IPS-18a (cell line): ENCODE measurements around the gene COL4A2.

Experiments
- H3K27ac ChIP-seq: one replicate; pipeline ENCODE4 v1.5.1; 2013; ENCODE audit warnings: low read length
- H3K27me3 ChIP-seq: one replicate; pipeline ENCODE4 v1.6.1; 2013; ENCODE audit warnings: mild to moderate bottlenecking, low read length; ENCODE audit not compliant: control insufficient read depth, insufficient read depth
- H3K36me3 ChIP-seq: one replicate; pipeline ENCODE4 v1.6.1; 2013; ENCODE audit warnings: low read depth, low read length; ENCODE audit not compliant: control insufficient read depth
- H3K4me1 ChIP-seq: one replicate; pipeline ENCODE4 v1.6.1; 2013; ENCODE audit warnings: low read depth, low read length; ENCODE audit not compliant: control insufficient read depth
- H3K4me3 ChIP-seq: one replicate; pipeline ENCODE4 v1.5.1; 2013; ENCODE audit warnings: low read length
- H3K9ac ChIP-seq: one replicate; pipeline ENCODE4 v1.6.1; 2013; ENCODE audit warnings: mild to moderate bottlenecking, low read length, moderate library complexity
- H3K9me3 ChIP-seq: one replicate; pipeline ENCODE4 v1.6.1; 2013; ENCODE audit warnings: low read depth, low read length; ENCODE audit not compliant: control insufficient read depth

Gene COL4A2

GRCh38 chr13:110546926-110547325 is 239.8 kb downstream of the COL4A2 start:
- Histone ChIP-seq H3K4me3 (no peak overlapping the region), H3K9ac (no peak overlapping the region), H3K27me3 (no peaks in the 10 kb centered on the region), H3K4me1 (no peaks in the 10 kb centered on the region), H3K27ac (no peak overlapping the region), H3K9me3 (no peaks in the 10 kb centered on the region), H3K36me3 (no peaks in the 10 kb centered on the region)

DNA sequence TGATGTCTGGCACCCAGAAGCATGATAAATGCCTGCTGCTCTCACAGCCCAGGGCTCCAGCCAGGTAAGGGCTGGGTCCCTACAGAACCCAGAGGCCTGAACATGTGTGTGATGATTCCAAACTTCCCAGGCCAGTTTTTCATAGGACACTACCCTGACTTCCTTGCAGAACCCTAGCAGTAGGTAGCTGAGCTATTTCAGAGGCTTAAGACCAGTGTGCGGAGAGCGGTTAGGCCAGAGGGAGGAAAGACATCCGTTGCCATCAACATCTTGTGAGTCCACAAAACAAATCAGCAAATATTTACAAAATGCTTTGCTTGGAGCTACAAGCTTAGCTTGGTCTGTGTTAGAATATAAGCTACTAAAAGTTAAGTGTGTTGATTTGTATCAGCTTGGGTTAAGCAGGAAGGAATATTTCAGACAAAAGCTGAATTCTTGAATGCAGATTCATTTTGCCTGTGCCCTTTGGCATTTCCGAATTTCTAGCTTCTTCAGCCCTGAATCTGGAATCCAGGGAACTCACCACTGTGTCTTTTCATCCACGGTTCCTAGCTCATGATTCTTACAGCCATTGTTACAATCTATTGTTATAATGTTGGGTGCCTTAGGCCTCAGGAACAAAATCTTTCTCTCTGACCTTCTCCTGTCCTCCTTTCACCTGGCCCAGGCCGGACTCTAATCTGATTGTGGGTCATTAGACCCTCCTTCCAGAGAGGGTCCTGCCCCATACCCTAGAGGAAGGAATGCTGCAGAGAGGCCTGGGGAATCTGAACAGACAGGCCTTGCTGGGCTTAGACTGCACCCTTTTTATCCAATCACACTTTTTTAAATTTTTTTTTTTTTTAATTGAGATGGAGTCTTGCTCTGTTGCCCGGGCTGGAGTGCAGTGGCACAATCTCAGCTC is 242.1 kb downstream of the COL4A2 start:
- no peaks in the 10 kb centered on the region for H3K4me1 ChIP-seq
- no peak overlapping the region for H3K27ac ChIP-seq
- H3K36me3 ChIP-seq = no peaks in the 10 kb centered on the region
- no peaks in the 10 kb centered on the region for H3K27me3 ChIP-seq
- H3K4me3 ChIP-seq = no peak overlapping the region
- H3K9me3 ChIP-seq = no peaks in the 10 kb centered on the region
- no peak overlapping the region for H3K9ac ChIP-seq

DNA sequence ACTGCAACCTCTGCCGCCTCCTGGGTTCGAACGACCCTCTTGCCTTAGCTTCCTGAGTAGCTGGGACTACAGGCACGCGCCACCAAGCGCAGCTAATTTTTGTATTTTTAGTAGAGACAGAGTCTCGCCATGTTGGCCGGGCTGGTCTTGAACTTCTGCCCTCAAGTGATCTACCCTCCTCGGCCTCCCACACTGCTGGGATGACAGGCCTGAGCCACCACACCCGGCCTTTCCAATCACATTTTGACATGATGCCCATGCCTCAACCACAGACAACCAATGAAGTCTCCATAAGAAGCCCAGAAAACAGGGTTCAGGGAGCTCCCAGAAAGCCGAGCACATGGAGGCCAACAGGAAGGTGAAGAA is 242.7 kb downstream of the COL4A2 start:
- H3K27ac ChIP-seq = no peak overlapping the region

DNA sequence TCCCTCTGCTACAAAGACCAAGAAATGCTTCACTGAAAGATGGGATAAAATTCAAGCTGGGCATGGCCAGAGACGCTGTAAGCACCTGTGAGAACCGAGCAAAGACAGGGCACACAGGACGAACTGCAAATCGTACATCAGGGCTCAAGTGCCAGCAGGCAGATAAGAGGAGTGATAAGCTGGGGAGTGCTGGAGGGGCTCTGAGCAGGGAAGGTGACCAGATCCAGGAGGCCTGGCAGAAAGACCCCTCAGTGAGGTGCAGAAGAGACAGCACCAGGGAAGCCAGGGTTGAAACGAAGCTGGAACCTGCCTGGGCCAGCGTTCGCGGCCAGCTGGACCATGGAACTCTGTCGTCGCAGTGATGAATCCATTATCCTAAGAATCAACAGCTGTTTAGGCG is 244.2 kb downstream of the COL4A2 start:
- H3K4me1 ChIP-seq = no peaks in the 10 kb centered on the region
- H3K4me3 ChIP-seq = no peak overlapping the region

More for the DNA sequence above, 242.7 kb downstream of the COL4A2 start:
- H3K4me1 ChIP-seq = no peaks in the 10 kb centered on the region
- H3K36me3 ChIP-seq = no peaks in the 10 kb centered on the region
- no peak overlapping the region for H3K9ac ChIP-seq
- H3K9me3 ChIP-seq = no peaks in the 10 kb centered on the region
- no peak overlapping the region for H3K4me3 ChIP-seq
- no peaks in the 10 kb centered on the region for H3K27me3 ChIP-seq

DNA sequence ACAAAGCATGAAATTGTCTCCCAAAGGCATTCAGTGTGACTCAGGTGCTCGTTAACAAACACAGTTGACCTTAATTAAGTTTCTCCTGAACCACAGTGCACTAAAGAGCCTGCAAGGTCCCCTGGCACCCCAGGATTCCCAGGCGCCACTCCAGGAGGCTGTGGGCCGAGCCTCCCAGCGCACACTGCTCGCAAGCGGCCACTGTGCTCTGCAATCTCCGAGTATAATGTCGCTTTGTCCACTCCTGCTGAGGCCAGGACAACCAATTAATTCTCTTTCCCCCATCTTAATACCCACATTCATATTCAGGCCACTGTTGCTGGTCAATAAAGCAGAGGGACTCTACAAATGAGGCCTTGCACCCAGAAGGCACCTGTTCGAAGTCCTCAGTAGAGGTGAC is 245.7 kb downstream of the COL4A2 start:
- H3K27ac ChIP-seq = no peak overlapping the region
- H3K36me3 ChIP-seq = no peaks in the 10 kb centered on the region
- no peaks in the 10 kb centered on the region for H3K27me3 ChIP-seq
- no peak overlapping the region for H3K9ac ChIP-seq
- no peak overlapping the region for H3K4me3 ChIP-seq
- H3K4me1 ChIP-seq = no peaks in the 10 kb centered on the region
- H3K9me3 ChIP-seq = no peaks in the 10 kb centered on the region

More for the DNA sequence above, 244.2 kb downstream of the COL4A2 start:
- H3K9me3 ChIP-seq = no peaks in the 10 kb centered on the region
- H3K9ac ChIP-seq = no peak overlapping the region
- H3K27ac ChIP-seq = no peak overlapping the region
- no peaks in the 10 kb centered on the region for H3K27me3 ChIP-seq
- H3K36me3 ChIP-seq = no peaks in the 10 kb centered on the region

DNA sequence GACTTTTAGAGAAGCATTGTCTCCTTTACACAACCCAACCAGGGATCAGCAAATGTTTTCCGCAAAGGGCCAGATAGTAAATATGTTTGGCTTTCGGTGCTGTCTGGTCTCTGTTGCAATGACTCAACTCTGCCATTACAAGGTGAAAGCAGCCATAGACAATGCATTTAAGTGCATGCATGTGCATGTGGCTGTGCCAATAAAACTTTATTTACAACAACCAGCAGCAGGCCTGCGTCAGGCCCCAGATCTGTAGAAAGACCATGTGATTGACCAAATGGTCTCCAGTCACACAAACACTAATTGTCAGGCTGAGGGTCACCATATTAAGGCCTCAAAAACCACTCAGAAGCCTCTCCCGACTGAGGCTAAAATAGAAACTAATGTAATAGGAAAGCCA is 246.3 kb downstream of the COL4A2 start:
- Histone ChIP-seq H3K27ac (no peak overlapping the region), H3K9ac (no peak overlapping the region), H3K27me3 (no peaks in the 10 kb centered on the region), H3K4me3 (no peak overlapping the region), H3K36me3 (no peaks in the 10 kb centered on the region), H3K9me3 (no peaks in the 10 kb centered on the region), H3K4me1 (no peaks in the 10 kb centered on the region)

GRCh38 chr13:110554227-110554836 is 247.2 kb downstream of the COL4A2 start:
- Histone ChIP-seq H3K36me3 (no peaks in the 10 kb centered on the region), H3K27ac (no peak overlapping the region), H3K27me3 (no peaks in the 10 kb centered on the region), H3K4me1 (no peaks in the 10 kb centered on the region), H3K9ac (no peak overlapping the region), H3K9me3 (no peaks in the 10 kb centered on the region), H3K4me3 (no peak overlapping the region)

DNA sequence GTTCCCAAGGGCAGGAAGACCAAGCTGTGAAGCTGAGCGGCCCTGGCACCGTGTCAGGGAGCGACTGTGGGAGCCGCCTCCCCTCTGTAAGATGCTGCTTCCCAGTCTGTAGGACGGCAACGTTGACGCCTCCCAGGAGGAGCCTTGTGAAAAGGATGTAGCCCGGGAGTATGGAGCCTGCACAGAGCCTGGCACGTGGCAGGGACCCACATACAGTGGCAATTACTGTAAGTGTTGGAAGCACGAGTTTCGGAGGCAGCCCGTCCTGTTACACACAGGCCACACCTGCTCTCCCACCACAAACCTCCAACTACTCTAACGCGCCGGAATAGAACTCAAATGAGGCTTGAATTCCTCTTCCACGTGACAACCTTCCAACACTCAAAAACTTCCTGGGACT is 247.9 kb downstream of the COL4A2 start:
- H3K36me3 ChIP-seq = no peaks in the 10 kb centered on the region
- no peak overlapping the region for H3K9ac ChIP-seq
- no peak overlapping the region for H3K27ac ChIP-seq
- no peaks in the 10 kb centered on the region for H3K9me3 ChIP-seq
- no peaks in the 10 kb centered on the region for H3K4me1 ChIP-seq
- H3K4me3 ChIP-seq = no peak overlapping the region
- H3K27me3 ChIP-seq = peaks cover 4% of the 10 kb centered on the region

DNA sequence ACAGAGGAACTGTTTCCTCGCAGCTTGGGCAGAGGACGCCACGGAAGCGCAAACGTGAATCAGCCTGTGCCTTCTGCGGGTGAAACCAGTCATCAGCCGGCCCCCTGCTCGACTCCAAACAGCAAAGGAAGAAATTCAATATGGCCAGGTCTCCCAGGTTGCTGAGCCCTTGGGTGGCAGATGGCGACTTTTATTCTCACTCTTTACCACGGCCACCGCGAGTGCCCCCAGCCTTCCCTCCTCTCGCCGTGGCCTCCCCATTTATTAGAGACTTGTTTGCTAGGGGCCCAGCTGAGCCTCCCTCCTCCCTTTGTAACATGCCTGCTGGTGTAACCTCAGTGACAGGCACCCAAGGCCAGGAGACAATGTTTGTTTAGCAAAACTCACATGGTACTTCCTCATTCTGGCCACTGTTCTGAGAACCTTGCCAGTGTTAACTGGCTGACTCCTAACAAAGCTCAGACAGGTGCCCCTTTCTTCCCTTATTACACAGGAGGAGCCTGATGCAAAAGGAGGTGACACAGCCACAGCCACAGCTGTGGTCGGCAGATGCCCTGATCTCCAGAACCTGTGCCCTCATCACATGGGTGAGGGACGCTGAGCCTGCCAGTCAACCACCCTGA is 248.6 kb downstream of the COL4A2 start:
- Histone ChIP-seq H3K9ac (no peak overlapping the region), H3K27ac (no peak overlapping the region), H3K4me3 (no peak overlapping the region), H3K4me1 (peaks cover 5% of the 10 kb centered on the region), H3K36me3 (no peaks in the 10 kb centered on the region), H3K27me3 (peaks cover 12% of the 10 kb centered on the region), H3K9me3 (no peaks in the 10 kb centered on the region)

GRCh38 chr13:110556224-110556606 is 249.1 kb downstream of the COL4A2 start:
- Histone ChIP-seq H3K4me1 (peaks cover 5% of the 10 kb centered on the region), H3K4me3 (no peak overlapping the region), H3K9ac (no peak overlapping the region), H3K27me3 (peaks cover 17% of the 10 kb centered on the region), H3K27ac (no peak overlapping the region), H3K36me3 (no peaks in the 10 kb centered on the region), H3K9me3 (no peaks in the 10 kb centered on the region)

DNA sequence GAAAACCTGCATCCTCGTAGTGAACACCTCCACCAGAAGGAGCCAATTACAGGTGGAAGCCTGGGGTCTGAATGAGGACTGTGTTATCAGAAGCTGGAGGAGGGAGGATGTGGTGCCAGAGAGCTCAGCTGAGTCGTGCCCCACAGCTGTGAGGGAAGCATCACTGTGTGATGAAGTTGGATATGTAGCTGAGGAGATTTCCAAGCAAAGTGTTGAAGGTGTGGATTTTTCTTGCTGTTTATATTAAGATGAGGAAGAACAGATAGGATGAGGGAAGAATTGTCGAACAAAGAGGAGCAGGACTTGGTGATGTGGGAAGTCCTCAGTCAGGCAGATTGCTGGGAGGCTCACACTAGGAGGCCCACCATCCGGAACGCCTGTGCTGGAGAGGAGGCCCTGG is 250.0 kb downstream of the COL4A2 start:
- Histone ChIP-seq H3K4me3 (no peak overlapping the region), H3K9ac (no peak overlapping the region), H3K27me3 (peaks cover 22% of the 10 kb centered on the region), H3K36me3 (no peaks in the 10 kb centered on the region), H3K9me3 (no peaks in the 10 kb centered on the region), H3K4me1 (peaks cover 5% of the 10 kb centered on the region), H3K27ac (no peak overlapping the region)
